ENCODE results near the gene NTM. TPM values are rescaled to one million over a fixed set of nuclear protein-coding genes. Genes with fewer than 3 reads are reported as not detected.

The NTM gene
- total RNA-seq, 1 experiment from 2014 or later = not detected

DNA sequence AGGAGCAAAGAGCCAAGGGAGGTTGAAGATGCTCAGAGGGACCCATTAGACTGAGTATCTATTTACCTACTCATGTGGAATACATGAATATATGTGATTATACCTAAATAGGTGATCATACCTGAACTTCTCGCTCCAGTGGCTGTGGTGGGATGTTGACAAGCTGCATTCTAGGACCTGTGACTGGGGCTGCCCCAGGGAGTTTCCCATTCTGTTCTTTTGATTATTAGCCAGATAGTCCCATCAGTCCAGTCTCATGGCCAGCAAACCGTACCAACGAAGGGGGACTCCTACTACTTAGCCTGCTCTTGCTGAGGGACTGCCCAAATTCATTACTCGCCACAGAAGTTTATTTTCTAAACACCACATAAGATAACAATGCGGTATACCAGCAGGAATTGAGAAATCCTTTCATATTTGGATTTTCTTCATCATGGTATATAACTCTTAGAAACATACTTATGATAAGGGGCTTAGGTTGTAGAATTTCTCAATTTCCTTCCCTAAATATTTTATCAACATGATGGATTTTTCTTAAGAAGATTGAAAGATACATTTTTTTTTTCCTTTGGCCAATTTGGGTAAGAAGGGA, 273.9 kb downstream of the NTM start:
- Histone ChIP-seq H3K4me3 (replicated peaks in 1 of 2; ENCODE audit: low read depth in 1 of 2, low read length in 2 of 2) (no peak overlapping the region), H3K9me3 (ENCODE audit: control insufficient read depth in 1 of 2, insufficient read depth in 1 of 2, low read depth in 1 of 2, low read length in 2 of 2) (peaks cover 0 to 3% of the 10 kb centered on the region in 2 experiments; a peak in 2 of 4 replicates), H3K9ac (ENCODE audit: low read length) (no peak overlapping the region), H4K20me1 (ENCODE audit: insufficient read depth) (no peaks in the 10 kb centered on the region), H3K27ac (ENCODE audit: low read depth, low read length) (no peak overlapping the region), H3K27me3 (ENCODE audit: insufficient read depth, low read length) (no peaks in the 10 kb centered on the region), H2AFZ (ENCODE audit: low read depth, low read length, poor library complexity, severe bottlenecking) (no peak overlapping the region), H3K36me3 (ENCODE audit: control insufficient read depth in 1 of 2, insufficient read depth in 2 of 2, low read length in 2 of 2) (no peaks in the 10 kb centered on the region), H3K79me2 (ENCODE audit: insufficient read depth, low read length) (no peaks in the 10 kb centered on the region), H3K9me2 (ENCODE audit: insufficient read depth) (no peaks in the 10 kb centered on the region), H3K4me1 (ENCODE audit: control insufficient read depth in 1 of 2, insufficient read depth in 2 of 2, low read length in 2 of 2) (no peaks in the 10 kb centered on the region), H3K4me2 (ENCODE audit: low read length) (no peak overlapping the region)
- DNase-seq (ENCODE audit: low read depth, low spot score) (no peak), ATAC-seq (no peak)
- BruUV-seq (replicated peaks) = no TSS peak
- ChIA-PET POLR2A (no interaction called here), CTCF (no interaction called here), RAD21 (ENCODE audit: low non-redundant PET in 1 of 2, low total read pairs in 2 of 2, uncharacterized antibody in 2 of 2, unreplicated experiment in 2 of 2) (no interaction called here)
- intact Hi-C loops (cut with micrococcal nuclease) = no loop called here
- TF ChIP-seq CBX3 (IDR thresholded peaks at IDR 0.05; ENCODE audit: low read depth) (no peak), POLR2A (IDR thresholded peaks at IDR 0.05; ENCODE audit: borderline replicate concordance, extremely low read depth, insufficient read depth, insufficient read length) (no peak), ZFX (IDR thresholded peaks at IDR 0.05) (no peak), TCF7L2 (IDR thresholded peaks at IDR 0.05; ENCODE audit: borderline replicate concordance, extremely low read depth, insufficient read depth, insufficient read length) (no peak), EZH2 (IDR thresholded peaks at IDR 0.05) (no peak), FOSL1 (IDR thresholded peaks at IDR 0.05; ENCODE audit: low read depth) (no peak), JUND (IDR thresholded peaks at IDR 0.05) (no peak), EGR1 (IDR thresholded peaks at IDR 0.05; ENCODE audit: low read depth) (no peak), SIN3A (IDR thresholded peaks at IDR 0.05; ENCODE audit: low read depth) (no peak), EZH2phosphoT487 (IDR thresholded peaks at IDR 0.05; ENCODE audit: borderline replicate concordance) (no peak), RAD21 (IDR thresholded peaks at IDR 0.05; ENCODE audit: low read depth) (no peak), SP1 (IDR thresholded peaks at IDR 0.05; ENCODE audit: low read depth) (no peak), YY1 (IDR thresholded peaks at IDR 0.05; ENCODE audit: extremely low read depth, insufficient replicate concordance, low read depth, low read length) (no peak), ATF3 (IDR thresholded peaks at IDR 0.05) (no peak), ZNF274 (IDR thresholded peaks at IDR 0.05; ENCODE audit: low read depth, low read length) (no peak), ELF1 (IDR thresholded peaks at IDR 0.05; ENCODE audit: borderline replicate concordance, low read depth) (no peak), REST (IDR thresholded peaks at IDR 0.05; ENCODE audit: low read depth) (no peak), MAX (IDR thresholded peaks at IDR 0.05) (no peak), SRF (IDR thresholded peaks at IDR 0.05; ENCODE audit: low read depth) (no peak), CEBPB (IDR thresholded peaks at IDR 0.05; ENCODE audit: low read depth) (no peak)

All from HCT116 (cell line).